NT2/D1 (cell line): ENCODE measurements around the gene PRKD3.

ENCODE experiments used
- DNase-seq: peaks from one replicate; pipeline ENCODE4 v3.0.0-alpha.2; 2011; ENCODE audit warnings: low read depth, low spot score
- H3K27me3 ChIP-seq: 2 replicates; pipeline ENCODE4 v1.6.0; 2011; ENCODE audit warnings: mild to moderate bottlenecking; ENCODE audit not compliant: insufficient read length, insufficient read depth
- H3K36me3 ChIP-seq: 2 replicates; pipeline ENCODE4 v1.6.1; 2011; ENCODE audit warnings: mild to moderate bottlenecking, low read length, mixed read lengths; ENCODE audit not compliant: insufficient read depth, insufficient read length
- H3K4me1 ChIP-seq: 2 replicates; pipeline ENCODE4 v1.5.1; 2011; ENCODE audit not compliant: insufficient read depth, insufficient read length
- H3K4me3 ChIP-seq: 2 replicates; pipeline ENCODE4 v1.5.1; 2011; ENCODE audit warnings: low read depth; ENCODE audit not compliant: insufficient read length
- H3K9ac ChIP-seq: 2 replicates; pipeline ENCODE4 v1.6.0; 2011; ENCODE audit warnings: low read depth; ENCODE audit not compliant: insufficient read length
- H3K9me3 ChIP-seq: 2 replicates; pipeline ENCODE4 v1.5.1; 2011; ENCODE audit warnings: mild to moderate bottlenecking, low read length; ENCODE audit not compliant: insufficient read depth
- SUZ12 ChIP-seq: IDR thresholded peaks from 2 replicates; pipeline ENCODE4 v1.6.1; 2011; ENCODE audit not compliant: insufficient read length, insufficient read depth; ENCODE audit errors: extremely low read depth
- YY1 ChIP-seq: IDR thresholded peaks from 2 replicates; pipeline ENCODE4 v1.6.1; 2011; ENCODE audit not compliant: insufficient read length, insufficient read depth
- ZNF274 ChIP-seq: IDR thresholded peaks from 2 replicates; pipeline ENCODE4 v1.6.1; 2011; ENCODE audit warnings: mild to moderate bottlenecking, low read depth, low read length

The PRKD3 gene

GRCh38 chr2:37276291-37276690, 48.3 kb downstream of the PRKD3 start:
- Histone ChIP-seq H3K4me1 (no peaks in the 10 kb centered on the region), H3K4me3 (no peak overlapping the region), H3K36me3 (peaks cover 48% of the 10 kb centered on the region), H3K9ac (no peak overlapping the region), H3K27me3 (no peaks in the 10 kb centered on the region), H3K9me3 (no peaks in the 10 kb centered on the region)
- TF ChIP-seq YY1 (no peak), ZNF274 (no peak), SUZ12 (no peak)
- DNase-seq, result no peak
